Fibroblast of lung (primary cell): ENCODE results near the gene TTLL6.

Experiments
- CTCF ChIP-seq, 2 donors: IDR thresholded peaks in 1 of 2; conservative IDR thresholded peaks in 1 of 2; 1 replicate in 1 of 2; 2 replicates in 1 of 2; pipeline ENCODE4 v1.5.1; 2011 to 2012; ENCODE audit warnings: low read length in 2 of 2, control low read depth in 1 of 2, inconsistent platforms in 1 of 2, low read depth in 1 of 2, mild to moderate bottlenecking in 1 of 2
- EZH2 ChIP-seq: IDR thresholded peaks from 2 replicates; pipeline ENCODE4 v1.5.1; 2012; ENCODE audit warnings: low read length, control low read depth, mild to moderate bottlenecking; ENCODE audit errors: missing control alignments

GRCh38 chr17:48748718-48749566 lies 68.1 kb downstream of the TTLL6 start:
- TF ChIP-seq CTCF (conservative IDR thresholded peaks at IDR 0.05 in 1 of 2, IDR thresholded peaks at IDR 0.05 in 1 of 2; ENCODE audit: low read depth in 1 of 2, low read length in 2 of 2) (no peak), EZH2 (no peak)
